Breast epithelium (tissue), 3 donors: Measurements from ENCODE around the gene ILDR1.
"Not testable (repeated sequence)": the region's sequence is repeated elsewhere in the genome, so short reads cannot be mapped to it uniquely, and the experiment has no call there.

Experiments used
- POLR2A ChIP-seq: fragments of 450-650 bp; IDR thresholded peaks from one replicate; pipeline ENCODE4 v1.6.1; 2016; ENCODE audit warnings: antibody characterized with exemption, mild to moderate bottlenecking, moderate library complexity
- TF ChIP-seq, protein P1 (sequence below), 3 donors: fragments of 450-650 bp; IDR thresholded peaks; one replicate each; pipeline ENCODE4 v1.5.1; 2016 to 2017; ENCODE audit warnings: antibody characterized with exemption in 3 of 3, mild to moderate bottlenecking in 3 of 3, moderate library complexity in 3 of 3

GRCh38 chr3:122047773-122048172, 25.7 kb upstream of the ILDR1 start:
- TF ChIP-seq, protein P1, sequence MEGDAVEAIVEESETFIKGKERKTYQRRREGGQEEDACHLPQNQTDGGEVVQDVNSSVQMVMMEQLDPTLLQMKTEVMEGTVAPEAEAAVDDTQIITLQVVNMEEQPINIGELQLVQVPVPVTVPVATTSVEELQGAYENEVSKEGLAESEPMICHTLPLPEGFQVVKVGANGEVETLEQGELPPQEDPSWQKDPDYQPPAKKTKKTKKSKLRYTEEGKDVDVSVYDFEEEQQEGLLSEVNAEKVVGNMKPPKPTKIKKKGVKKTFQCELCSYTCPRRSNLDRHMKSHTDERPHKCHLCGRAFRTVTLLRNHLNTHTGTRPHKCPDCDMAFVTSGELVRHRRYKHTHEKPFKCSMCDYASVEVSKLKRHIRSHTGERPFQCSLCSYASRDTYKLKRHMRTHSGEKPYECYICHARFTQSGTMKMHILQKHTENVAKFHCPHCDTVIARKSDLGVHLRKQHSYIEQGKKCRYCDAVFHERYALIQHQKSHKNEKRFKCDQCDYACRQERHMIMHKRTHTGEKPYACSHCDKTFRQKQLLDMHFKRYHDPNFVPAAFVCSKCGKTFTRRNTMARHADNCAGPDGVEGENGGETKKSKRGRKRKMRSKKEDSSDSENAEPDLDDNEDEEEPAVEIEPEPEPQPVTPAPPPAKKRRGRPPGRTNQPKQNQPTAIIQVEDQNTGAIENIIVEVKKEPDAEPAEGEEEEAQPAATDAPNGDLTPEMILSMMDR (IDR thresholded peaks at IDR 0.05) = not testable (repeated sequence)
- TF ChIP-seq POLR2A = not testable (repeated sequence)
